HEK293 (cell line): ENCODE results near the gene SLC25A22.

ENCODE experiments used
- CTCF ChIA-PET: fragments of 350-600 bp; formaldehyde crosslinking; extraction: SDS; loops from one replicate; lab custom pipeline; 2021; ENCODE audit warnings: antibody characterized with exemption; lab: Yijun Ruan, JAX
- POLR2A ChIA-PET: fragments of 300-600 bp; formaldehyde crosslinking; extraction: SDS; loops from one replicate; lab custom pipeline; 2020; ENCODE audit warnings: antibody characterized with exemption, inconsistent platforms; lab: Yijun Ruan, JAX
- H3K27ac ChIP-seq: fragments of 200-500 bp; sonication (Bioruptor generic); 2 replicates; pipeline ENCODE4 v1.5.1; 2014; ENCODE audit warnings: low read depth, low read length, control low read depth, inconsistent platforms; ENCODE audit errors: extremely low read depth
- H3K36me3 ChIP-seq, 2 experiments: fragments of 200-500 bp in 1 of 2; sonication (Bioruptor generic) in 1 of 2; 1 replicate in 1 of 2; 2 replicates in 1 of 2; pipeline ENCODE4 v1.5.1; 2014 to 2017; ENCODE audit warnings: inconsistent platforms in 2 of 2, low read length in 2 of 2; ENCODE audit not compliant: control insufficient read depth in 2 of 2, insufficient read depth in 1 of 2
- H3K4me1 ChIP-seq: fragments of 200-500 bp; sonication (Bioruptor generic); 2 replicates; pipeline ENCODE4 v1.5.1; 2014; ENCODE audit warnings: mild to moderate bottlenecking, low read length, inconsistent platforms; ENCODE audit not compliant: control insufficient read depth, insufficient read depth
- H3K4me3 ChIP-seq: 2 replicates; pipeline ENCODE4 v1.5.1; 2011; ENCODE audit warnings: low read depth, mild to moderate bottlenecking, control low read depth, low read length, moderate library complexity
- H3K9me3 ChIP-seq: fragments of 200-500 bp; sonication (Bioruptor generic); 2 replicates; pipeline ENCODE4 v1.5.1; 2014; ENCODE audit warnings: low read depth, low read length, inconsistent platforms; ENCODE audit not compliant: control insufficient read depth, insufficient read depth
- GLIS1 ChIP-seq: fragments of 450-650 bp; formaldehyde crosslinking; IDR thresholded peaks from 2 replicates; pipeline ENCODE4 v1.5.1; 2016; ENCODE audit warnings: missing biosample characterization, missing genetic modification characterization
- KLF1 ChIP-seq: fragments of 450-650 bp; formaldehyde crosslinking; IDR thresholded peaks from 2 replicates; pipeline ENCODE4 v1.5.1; 2016; ENCODE audit warnings: missing biosample characterization, missing genetic modification characterization
- MYNN ChIP-seq: fragments of 450-650 bp; formaldehyde crosslinking; IDR thresholded peaks from 2 replicates; pipeline ENCODE4 v1.5.1; 2016; ENCODE audit warnings: missing biosample characterization, missing genetic modification characterization, borderline replicate concordance
- WT1 ChIP-seq: fragments of 450-650 bp; formaldehyde crosslinking; IDR thresholded peaks from 2 replicates; pipeline ENCODE4 v1.5.1; 2016; ENCODE audit warnings: missing biosample characterization, missing genetic modification characterization
- YY2 ChIP-seq: fragments of 450-650 bp; formaldehyde crosslinking; IDR thresholded peaks from 2 replicates; pipeline ENCODE4 v1.5.1; 2016; ENCODE audit warnings: missing biosample characterization, missing genetic modification characterization
- ZBTB11 ChIP-seq: fragments of 450-650 bp; formaldehyde crosslinking; conservative IDR thresholded peaks from 2 replicates; pipeline ENCODE4 v1.5.1; 2016; ENCODE audit warnings: low read depth, missing biosample characterization, missing genetic modification characterization
- ZBTB48 ChIP-seq: fragments of 450-650 bp; formaldehyde crosslinking; IDR thresholded peaks from 2 replicates; pipeline ENCODE4 v1.5.1; 2016; ENCODE audit warnings: missing biosample characterization, missing genetic modification characterization
- ZFP69B ChIP-seq: fragments of 450-650 bp; formaldehyde crosslinking; IDR thresholded peaks from 2 replicates; pipeline ENCODE4 v1.5.1; 2016; ENCODE audit warnings: missing biosample characterization, missing genetic modification characterization
- ZNF2 ChIP-seq: fragments of 450-650 bp; formaldehyde crosslinking; IDR thresholded peaks from 2 replicates; pipeline ENCODE4 v1.5.1; 2016; ENCODE audit warnings: missing biosample characterization, missing genetic modification characterization
- ZNF677 ChIP-seq: fragments of 450-650 bp; IDR thresholded peaks from 2 replicates; pipeline ENCODE4 v1.5.0; 2018; ENCODE audit warnings: missing biosample characterization, mild to moderate bottlenecking, missing genetic modification characterization, moderate library complexity
- ZNF76 ChIP-seq: fragments of 450-650 bp; formaldehyde crosslinking; IDR thresholded peaks from 2 replicates; pipeline ENCODE4; 2016; ENCODE audit warnings: low read depth, missing biosample characterization, missing genetic modification characterization, borderline replicate concordance
- ZNF777 ChIP-seq: fragments of 450-650 bp; formaldehyde crosslinking; IDR thresholded peaks from 2 replicates; pipeline ENCODE4 v1.5.1; 2017; ENCODE audit warnings: missing biosample characterization, missing genetic modification characterization, borderline replicate concordance

SLC25A22 gene

GRCh38 chr11:826227-826621 is 28.1 kb upstream of the SLC25A22 start:
- H3K4me3 ChIP-seq: no peak overlapping the region
- TF ChIP-seq ZBTB48: no peak
- TF ChIP-seq MYNN (tag by site-specific recombination): no peak
- no peak for TF ChIP-seq ZBTB11 (tag by site-specific recombination)
- no peak for TF ChIP-seq ZFP69B
- TF ChIP-seq YY2 (tag by site-specific recombination): no peak
- TF ChIP-seq, all 188 proteins: peak for 0
- Histone ChIP-seq H3K27ac (no peak overlapping the region), H3K9me3 (no peaks in the 10 kb centered on the region), H3K4me1 (no peaks in the 10 kb centered on the region), H3K36me3 (peaks cover 0 to 44% of the 10 kb centered on the region in 2 experiments; a peak in 2 of 3 replicates)
- ChIA-PET POLR2A (interaction anchor here (0.6 to 1.0 kb wide), 3 partner anchors 9 to 17 kb away, joined by 3 to 6 read pairs (median 4); partner anchors contain the start of gene TSPAN4), CTCF (no interaction called here)

- ChIA-PET POLR2A (interaction anchor here (0.6 to 1.0 kb wide), 4 partner anchors 8 to 18 kb away, joined by 3 to 6 read pairs (median 4); partner anchors contain the start of gene TSPAN4), CTCF (no interaction called here)
- no peak overlapping the region for H3K27ac ChIP-seq
- no peak overlapping the region for H3K4me3 ChIP-seq
- no peak for TF ChIP-seq ZNF777 (tag by site-specific recombination)
- TF ChIP-seq KLF1 (tag by site-specific recombination): peak; percentile 76
- TF ChIP-seq GLIS1: peak; percentile 56
- no peaks in the 10 kb centered on the region for H3K9me3 ChIP-seq
- no peaks in the 10 kb centered on the region for H3K4me1 ChIP-seq
- H3K36me3 ChIP-seq: peaks cover 0 to 49% of the 10 kb centered on the region in 2 experiments; a peak in 2 of 3 replicates
Measured at GRCh38 chr11:825366-826226, 27.5 kb upstream of the SLC25A22 start.

DNA sequence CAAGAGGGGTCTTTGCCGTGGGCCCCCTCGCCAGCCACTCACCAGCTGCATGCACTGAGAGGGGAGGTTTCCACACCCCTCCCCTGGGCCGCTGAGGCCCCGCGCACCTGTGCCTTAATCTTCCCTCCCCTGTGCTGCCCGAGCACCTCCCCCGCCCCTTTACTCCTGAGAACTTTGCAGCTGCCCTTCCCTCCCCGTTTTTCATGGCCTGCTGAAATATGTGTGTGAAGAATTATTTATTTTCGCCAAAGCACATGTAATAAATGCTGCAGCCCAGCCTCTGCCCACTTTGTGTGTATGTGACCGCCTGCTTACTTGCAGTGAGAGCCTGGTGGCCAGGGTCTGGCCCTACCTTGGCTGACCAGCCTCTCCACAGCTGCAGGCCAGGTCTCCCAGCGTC is 26.9 kb upstream of the SLC25A22 start:
- no peaks in the 10 kb centered on the region for H3K9me3 ChIP-seq
- ChIA-PET POLR2A (interaction anchor here (0.7 kb wide), 1 partner anchor 9 kb away, joined by 4 read pairs; no protein-coding TSS in a partner anchor), CTCF (no interaction called here)
- peaks cover 0 to 49% of the 10 kb centered on the region in 2 experiments; a peak in 2 of 3 replicates for H3K36me3 ChIP-seq
- H3K4me3 ChIP-seq: no peak overlapping the region
- H3K4me1 ChIP-seq: 0 out of 2 replicates have a peak, but pooled peaks cover 3% of the 10 kb centered on the region
- TF ChIP-seq ZNF76 (tag by site-specific recombination) (no peak), WT1 (tag by site-specific recombination) (peak; percentile 12; the same call in 1 of the 2 replicates)
- H3K27ac ChIP-seq: no peak overlapping the region

- CTCF ChIA-PET: no interaction called here
- peaks cover 0 to 44% of the 10 kb centered on the region in 2 experiments; a peak in 2 of 3 replicates for H3K36me3 ChIP-seq
- H3K27ac ChIP-seq: no peak overlapping the region
- 0 out of 2 replicates have a peak, but pooled peaks cover 3% of the 10 kb centered on the region for H3K4me1 ChIP-seq
- H3K9me3 ChIP-seq: no peaks in the 10 kb centered on the region
- no peak for TF ChIP-seq ZNF2 (tag by site-specific recombination)
- no peak for TF ChIP-seq ZNF677 (tag by site-specific recombination)
- TF ChIP-seq, all 188 proteins: peak for 0
- POLR2A ChIA-PET: interaction anchor here (1.4 kb wide), 1 partner anchor 8 kb away, joined by 6 read pairs; the partner anchor contains the start of gene CD151
- no peak overlapping the region for H3K4me3 ChIP-seq
Measured at GRCh38 chr11:824292-824880, 26.3 kb upstream of the SLC25A22 start.
